Mammary epithelial cell (primary cell): ENCODE data around the gene SEPTIN5.

Experiments used
- EZH2 ChIP-seq: IDR thresholded peaks from 2 replicates; pipeline ENCODE4 v1.6.1; 2012; ENCODE audit warnings: low read length, inconsistent platforms, borderline replicate concordance
- TF ChIP-seq, protein P1 (sequence below), 2 donors: IDR thresholded peaks in 1 of 2; conservative IDR thresholded peaks in 1 of 2; 2 replicates each; pipeline ENCODE4 v1.5.1; 2011 to 2012; ENCODE audit warnings: inconsistent platforms in 2 of 2, low read length in 2 of 2, mild to moderate bottlenecking in 2 of 2, control low read depth in 1 of 2, low read depth in 1 of 2; ENCODE audit not compliant: insufficient read depth in 1 of 2; ENCODE audit errors: extremely low read depth in 1 of 2

DNA sequence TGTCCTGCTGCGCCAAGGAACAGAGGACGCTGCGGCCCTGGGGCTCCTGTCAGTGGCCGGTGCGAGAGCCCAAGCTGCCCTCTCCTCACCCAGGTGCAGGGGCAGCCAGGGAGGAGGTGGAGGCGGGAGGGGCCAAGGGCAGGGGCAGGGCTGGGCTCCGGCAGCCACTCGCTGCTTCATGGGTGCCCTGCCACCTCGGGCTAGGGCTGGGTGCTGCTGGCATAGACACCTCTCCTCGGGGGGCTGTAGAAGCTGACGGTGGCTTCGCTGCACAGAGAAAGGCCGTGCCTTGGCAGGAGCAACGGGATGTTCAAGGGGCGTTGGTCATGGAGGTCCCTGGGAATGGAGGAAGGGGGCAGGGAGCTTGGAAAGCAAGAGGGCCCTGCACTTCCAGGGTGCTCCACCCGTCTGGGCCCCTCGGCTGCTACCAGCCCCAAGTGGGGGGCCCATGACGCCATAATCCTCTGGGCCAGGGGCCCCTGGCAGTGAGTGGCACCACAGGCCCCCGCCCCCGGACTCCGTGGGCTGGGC lies 44.7 kb downstream of the SEPTIN5 start:
- TF ChIP-seq EZH2: no peak
- TF ChIP-seq, protein P1, sequence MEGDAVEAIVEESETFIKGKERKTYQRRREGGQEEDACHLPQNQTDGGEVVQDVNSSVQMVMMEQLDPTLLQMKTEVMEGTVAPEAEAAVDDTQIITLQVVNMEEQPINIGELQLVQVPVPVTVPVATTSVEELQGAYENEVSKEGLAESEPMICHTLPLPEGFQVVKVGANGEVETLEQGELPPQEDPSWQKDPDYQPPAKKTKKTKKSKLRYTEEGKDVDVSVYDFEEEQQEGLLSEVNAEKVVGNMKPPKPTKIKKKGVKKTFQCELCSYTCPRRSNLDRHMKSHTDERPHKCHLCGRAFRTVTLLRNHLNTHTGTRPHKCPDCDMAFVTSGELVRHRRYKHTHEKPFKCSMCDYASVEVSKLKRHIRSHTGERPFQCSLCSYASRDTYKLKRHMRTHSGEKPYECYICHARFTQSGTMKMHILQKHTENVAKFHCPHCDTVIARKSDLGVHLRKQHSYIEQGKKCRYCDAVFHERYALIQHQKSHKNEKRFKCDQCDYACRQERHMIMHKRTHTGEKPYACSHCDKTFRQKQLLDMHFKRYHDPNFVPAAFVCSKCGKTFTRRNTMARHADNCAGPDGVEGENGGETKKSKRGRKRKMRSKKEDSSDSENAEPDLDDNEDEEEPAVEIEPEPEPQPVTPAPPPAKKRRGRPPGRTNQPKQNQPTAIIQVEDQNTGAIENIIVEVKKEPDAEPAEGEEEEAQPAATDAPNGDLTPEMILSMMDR (conservative IDR thresholded peaks at IDR 0.05 in 1 of 2, IDR thresholded peaks at IDR 0.05 in 1 of 2; ENCODE audit: extremely low read depth in 1 of 2, insufficient read depth in 1 of 2, low read depth in 1 of 2, low read length in 2 of 2): no peak
